Activated CD4-positive, CD25-positive, alpha-beta regulatory T cell treated with anti-CD3 and anti-CD28 coated beads, Interleukin-2, amount 50 U/mL, for 72 hours (primary cell): ENCODE results near the gene THSD7A.
"Not testable (repeated sequence)": the region's sequence is repeated elsewhere in the genome, so short reads cannot be mapped to it uniquely, and the experiment has no call there.

Experiments used
- DNase-seq: peaks from one replicate; pipeline ENCODE4 v3.0.0; 2021

THSD7A gene

DNA sequence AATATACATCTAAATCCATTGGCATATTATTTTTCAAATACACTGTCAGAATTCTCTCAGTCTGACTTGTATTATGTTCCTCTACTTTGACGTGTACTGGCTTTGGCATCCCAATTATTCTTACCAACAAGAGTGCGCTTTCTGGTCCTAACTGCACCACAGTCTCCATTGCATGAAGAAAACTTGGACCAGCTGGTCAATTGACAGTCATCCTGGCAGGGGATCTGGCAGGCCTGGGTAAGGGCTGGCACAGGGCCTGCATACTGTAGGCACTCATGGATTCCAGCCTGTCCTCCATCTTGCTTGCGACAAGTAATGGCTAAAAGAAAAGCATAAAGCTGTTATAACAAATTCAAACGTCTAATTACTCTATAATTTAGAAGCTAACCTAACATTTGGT, 384.9 kb downstream of the THSD7A start:
- no peak for DNase-seq

GRCh38 chr7:11443934-11444333, 388.1 kb downstream of the THSD7A start:
- DNase-seq = not testable (repeated sequence)

DNA sequence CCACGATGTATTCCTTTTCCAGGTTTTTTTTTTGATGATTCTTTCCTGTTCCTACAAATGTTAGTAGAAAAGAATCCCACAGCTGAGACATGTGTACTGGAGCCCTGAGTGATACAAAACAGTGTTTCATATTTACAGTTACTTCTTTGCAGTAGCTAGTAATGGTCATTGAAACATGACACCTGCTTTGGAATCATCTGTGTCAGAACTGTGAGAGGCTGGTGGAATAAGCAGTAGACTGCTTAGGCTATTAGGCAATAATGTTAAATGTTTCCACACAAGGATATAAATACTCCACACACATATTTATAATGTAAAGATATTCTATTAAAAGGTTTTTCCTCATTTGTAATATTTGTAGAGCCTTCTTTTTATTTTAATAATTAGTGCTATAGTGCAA, 394.0 kb downstream of the THSD7A start:
- no peak for DNase-seq

DNA sequence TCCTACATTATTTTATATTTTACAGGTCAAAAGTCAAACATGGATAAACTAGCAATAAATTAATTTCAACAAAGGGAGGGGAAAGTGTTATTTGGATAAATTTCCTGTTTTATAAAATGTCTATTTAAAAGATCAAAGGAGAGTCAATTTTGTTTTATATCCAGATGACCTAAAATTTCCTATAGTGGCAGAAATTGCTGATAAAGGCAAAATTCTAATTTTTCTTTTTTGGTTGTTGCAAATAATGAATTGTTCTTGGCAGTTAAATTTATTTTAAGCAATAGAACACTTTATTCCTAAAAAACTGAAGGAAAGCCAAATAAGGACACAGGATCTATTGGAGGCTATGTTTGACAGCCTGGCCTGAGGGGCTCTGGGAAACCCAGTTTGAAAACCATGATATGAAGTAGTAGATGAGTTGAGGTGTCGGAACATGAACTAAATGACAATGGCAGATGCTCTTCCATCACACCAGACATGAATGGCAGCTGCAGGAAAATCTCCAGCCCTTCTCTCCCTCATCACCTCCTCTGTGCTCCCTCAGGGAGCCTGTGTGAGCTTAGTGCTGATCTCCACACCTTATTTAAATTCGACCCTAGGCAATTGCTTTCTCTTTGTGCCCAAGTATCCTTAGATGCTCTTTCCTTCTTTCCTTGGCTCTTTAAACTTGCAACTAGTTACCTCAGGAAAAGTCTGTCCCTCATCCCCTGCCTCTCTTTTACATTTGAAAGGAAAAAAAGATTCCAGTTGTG, 395.0 kb downstream of the THSD7A start:
- no peak for DNase-seq

GRCh38 chr7:11436316-11436715, 395.7 kb downstream of the THSD7A start:
- DNase-seq = no peak

GRCh38 chr7:11434366-11434765, 397.6 kb downstream of the THSD7A start:
- no peak for DNase-seq

- DNase-seq = no peak
Observed at GRCh38 chr7:11430841-11431240, 401.2 kb downstream of the THSD7A start.

DNA sequence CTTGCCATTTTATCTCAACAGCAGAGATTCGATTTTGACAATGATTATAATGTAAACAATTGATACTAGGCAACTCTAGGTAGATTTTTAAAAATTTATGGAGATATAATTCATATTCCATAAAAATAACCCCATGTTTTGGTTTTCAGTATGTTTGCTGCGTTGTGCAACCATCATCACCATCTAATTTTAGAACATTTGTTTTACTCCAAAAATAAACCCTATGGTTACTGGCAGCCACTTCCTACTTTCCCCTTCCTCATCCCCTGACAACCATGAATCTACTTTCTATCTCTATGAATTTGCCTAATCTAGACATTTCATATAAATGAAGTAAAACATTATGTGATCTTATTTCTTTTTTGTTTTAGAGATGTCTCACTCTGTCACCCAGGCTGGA, 401.9 kb downstream of the THSD7A start:
- DNase-seq = no peak

GRCh38 chr7:11428877-11429581, 403.0 kb downstream of the THSD7A start:
- no peak for DNase-seq

DNA sequence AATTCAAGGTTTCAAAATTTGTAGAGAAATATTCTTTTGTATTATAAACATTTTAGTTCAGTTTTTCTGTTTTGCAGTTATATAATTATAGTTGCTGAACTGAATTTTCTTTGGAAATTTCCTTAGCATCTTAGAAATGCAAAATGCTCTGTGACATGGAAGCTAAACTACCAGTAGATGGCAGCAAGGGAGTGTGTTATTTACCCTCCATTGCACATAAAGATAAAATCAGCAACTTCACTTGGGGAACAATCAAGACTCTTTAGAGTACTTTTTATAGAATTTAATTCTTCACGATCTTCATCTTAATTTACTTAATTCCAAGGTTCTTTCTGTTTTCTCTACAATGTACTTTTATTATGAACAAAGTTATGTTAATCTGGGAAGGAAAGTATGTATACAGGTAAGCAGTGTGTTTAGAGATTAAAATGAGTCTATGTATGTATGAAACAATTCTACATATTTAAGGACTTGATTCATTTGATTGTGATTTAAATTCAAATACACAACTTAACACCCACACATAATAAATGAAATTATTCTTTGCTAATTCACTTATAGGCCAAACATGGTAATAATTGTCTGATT, 404.2 kb downstream of the THSD7A start:
- no peak for DNase-seq

- no peak for DNase-seq
Observed at GRCh38 chr7:11424006-11424405, 408.0 kb downstream of the THSD7A start.

GRCh38 chr7:11420049-11420448, 411.9 kb downstream of the THSD7A start:
- DNase-seq = no peak

DNA sequence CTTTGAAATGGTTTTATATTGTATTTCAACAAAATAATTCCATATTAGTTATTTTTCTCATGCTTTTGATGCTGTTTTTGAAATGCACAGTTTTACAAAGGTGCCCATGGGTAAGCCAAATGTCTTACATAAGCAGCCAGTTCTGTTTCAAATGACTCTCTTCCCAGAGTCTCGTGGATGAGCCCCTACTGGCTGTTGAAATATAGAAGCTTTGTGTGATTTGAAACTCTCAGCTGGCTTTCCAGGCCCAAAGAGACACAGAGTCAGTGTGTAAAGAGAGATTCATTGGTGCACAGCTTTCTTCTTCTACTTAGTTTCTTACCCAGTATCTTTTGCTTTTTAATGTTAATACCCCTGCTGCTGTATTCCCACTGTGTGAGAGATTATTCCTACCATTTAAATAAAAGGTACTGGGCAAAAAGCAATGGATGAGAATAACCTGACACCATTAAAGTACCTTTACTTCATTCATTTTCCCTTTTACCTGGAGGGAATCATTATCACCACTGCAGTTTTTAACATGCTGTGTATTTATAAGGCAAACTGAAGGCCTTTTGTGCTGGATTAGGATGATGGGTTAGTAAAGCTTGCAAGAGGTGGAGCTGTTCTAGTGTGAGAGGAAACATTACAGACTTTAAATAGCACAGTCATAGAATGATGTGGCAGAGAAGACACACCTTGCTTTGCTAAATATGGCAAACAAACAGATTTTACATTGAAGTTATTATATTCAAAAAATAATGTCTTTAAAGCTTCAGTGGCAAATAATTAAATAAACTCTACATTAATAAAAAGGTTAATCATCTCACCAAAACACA, 415.1 kb downstream of the THSD7A start:
- DNase-seq = no peak

- DNase-seq = no peak
Observed at GRCh38 chr7:11415101-11415500, 416.9 kb downstream of the THSD7A start.

GRCh38 chr7:11413901-11414300, 418.1 kb downstream of the THSD7A start:
- no peak for DNase-seq

GRCh38 chr7:11412036-11412435, 420.0 kb downstream of the THSD7A start:
- DNase-seq = no peak

DNA sequence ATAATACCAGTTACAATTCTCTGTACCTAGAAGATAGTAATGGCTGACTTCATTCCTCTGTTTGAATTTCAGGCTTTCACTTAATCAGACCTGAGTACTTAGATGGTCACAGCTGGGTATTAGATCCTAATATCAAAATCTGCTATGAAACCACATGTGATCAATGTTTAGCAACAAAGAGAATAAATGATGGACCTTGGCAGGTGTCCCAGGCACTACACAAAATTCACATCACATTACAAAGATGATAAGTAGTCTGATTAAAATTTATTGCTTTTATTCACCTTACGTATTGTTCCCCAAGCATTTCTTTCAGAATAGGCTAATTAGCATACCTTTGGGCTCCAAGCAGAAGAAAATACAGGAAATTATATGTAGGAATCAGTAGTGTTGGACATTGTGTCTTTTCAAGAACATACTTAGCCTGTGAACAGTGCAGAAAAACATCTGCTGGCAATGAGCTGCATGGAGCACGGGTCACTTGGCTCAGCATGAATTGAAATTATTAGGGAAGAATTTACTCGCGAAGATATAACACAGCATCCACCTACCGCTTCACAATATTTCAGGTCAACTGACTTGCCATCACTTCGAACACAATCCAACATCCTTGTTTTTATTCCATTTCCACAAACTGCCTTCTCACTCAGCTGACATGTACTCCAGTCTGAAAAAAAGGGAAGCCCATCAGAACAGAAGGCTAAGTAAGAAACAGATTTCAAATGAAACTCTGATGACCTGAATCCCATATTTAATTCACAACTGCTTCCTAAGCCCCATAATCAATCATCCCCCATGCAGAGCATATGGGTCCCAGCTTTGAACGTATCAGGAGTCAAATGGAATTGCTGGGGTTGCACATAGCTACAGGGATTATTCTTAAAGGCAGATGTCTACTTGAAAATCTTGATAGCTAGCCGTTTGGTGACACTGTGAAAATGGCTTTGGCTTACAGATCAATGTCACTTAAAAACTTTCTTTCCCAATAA, 421.0 kb downstream of the THSD7A start:
- no peak for DNase-seq

DNA sequence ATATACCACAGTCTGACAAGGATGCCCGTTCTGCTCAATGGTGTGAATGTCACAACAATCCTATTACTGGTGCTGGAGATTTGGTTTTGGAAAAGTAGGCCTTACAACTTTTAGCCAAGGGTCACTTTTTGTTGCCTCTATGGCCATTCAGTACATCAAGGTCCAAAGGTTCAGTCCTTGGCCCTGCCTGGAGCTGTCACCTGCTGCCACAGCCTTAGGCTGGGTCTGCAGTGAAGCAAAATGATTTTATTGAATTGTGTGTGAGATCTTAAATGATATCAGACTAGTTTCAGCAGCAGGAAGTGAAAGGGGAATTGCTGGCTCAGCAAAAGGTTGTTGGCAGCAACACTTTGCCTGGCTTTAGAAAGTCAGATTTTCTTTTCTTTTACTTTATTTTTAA, 427.6 kb downstream of the THSD7A start:
- no peak for DNase-seq

- DNase-seq = no peak
Observed at GRCh38 chr7:11403781-11404180, 428.2 kb downstream of the THSD7A start.

DNA sequence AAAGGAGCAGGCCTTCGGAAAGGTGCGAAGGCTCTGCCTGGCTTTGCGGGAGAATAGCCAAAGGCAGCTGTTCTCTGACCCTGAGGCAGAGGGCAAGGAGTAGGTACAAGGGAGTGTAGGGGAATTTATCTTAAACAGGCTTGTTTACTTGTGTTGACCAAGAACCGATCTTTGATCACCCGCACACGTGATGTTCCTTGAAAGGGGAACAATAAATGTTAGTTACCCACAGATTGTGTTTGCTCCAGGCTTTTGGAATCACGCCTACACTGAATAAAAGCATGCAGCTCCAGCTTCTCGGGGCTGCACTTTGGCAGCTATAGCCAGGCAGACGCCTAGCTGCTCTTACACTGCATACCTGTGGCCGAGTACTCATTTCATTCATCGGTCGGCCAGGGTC, 437.6 kb downstream of the THSD7A start:
- no peak for DNase-seq

GRCh38 chr7:11379641-11380040, 452.4 kb downstream of the THSD7A start:
- DNase-seq = no peak

DNA sequence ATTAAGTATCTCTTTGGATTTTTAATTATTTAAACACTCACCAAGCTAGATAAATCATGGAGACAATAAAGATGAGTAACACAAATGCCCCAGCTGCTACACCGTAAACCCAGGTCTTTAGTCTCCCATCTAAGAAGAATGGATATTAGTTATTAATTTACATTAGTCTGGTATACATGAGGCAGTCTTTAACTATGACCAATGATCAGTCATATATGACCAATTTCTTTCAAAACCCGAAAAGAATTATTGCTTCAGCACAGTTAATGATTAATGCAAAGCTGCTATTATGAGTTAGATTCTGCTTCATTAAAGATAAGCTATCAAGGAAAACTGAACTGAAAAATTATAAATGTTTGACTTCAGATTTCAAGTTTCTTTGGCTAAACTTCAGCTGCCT, 455.5 kb downstream of the THSD7A start:
- DNase-seq = no peak
